ENCODE measurements around the gene N4BP2. TPM values are rescaled to one million over a fixed set of nuclear protein-coding genes. Genes with fewer than 3 reads are reported as not detected.
A peak's percentile ranks its signal among the peaks of the same experiment; 100 is the strongest.

N4BP2 gene
- total and polyA plus RNA-seq, 10 donors, result 1.3 to 18.7 (median 12.3) TPM

DNA sequence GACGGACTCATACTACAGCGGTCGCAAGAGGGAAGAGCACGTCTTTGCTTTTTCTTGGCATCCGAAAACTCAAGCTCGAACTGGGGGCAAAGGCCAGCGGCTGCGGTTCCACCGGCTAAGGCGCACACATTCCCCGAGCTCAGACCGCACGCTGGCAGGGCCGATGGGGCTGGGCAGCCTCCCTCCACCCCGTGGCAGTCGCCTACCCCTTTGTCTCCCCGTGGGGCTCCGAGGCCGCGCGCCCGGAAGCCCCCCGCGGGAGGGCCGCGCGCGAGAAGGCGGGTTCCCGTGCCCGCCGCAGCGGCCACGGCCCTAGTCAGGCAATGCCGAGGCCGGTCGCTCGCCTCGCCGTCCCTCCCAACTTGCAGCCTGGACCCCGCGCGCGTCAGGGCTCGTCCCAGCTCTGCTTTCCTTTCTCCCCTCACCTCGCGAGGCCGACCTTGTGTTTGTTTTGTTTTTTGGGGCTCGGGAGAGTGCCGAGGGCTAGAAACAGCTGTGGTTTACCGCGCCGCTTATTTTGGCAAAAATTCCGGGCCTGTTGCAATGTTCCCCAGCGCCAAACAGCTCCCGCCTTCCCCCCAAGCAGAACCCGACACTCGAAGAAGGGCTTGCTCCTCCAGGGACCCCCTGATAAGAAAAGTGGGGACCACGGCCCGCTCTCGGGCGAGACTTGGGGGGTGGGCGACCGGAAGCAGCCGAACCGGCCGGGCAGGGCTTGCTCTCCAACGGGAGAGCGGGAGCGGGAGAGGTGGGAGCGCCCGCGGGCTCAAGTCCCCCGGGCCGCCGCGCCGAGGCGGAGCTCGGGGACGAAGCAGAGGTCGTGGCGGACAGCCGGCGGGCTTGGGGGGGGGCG is 561 bp upstream of the N4BP2 start:
- H3K27me3 ChIP-seq (replicated peaks in 1 of 7), result no peaks in the 10 kb centered on the region
- TF ChIP-seq POLR2A (IDR thresholded peaks at IDR 0.05) (peak in 1 of 3 donors; percentile 37), POLR2AphosphoS5 (IDR thresholded peaks at IDR 0.05) (peak; percentile 66 to 85 (median 79)), CTCF (IDR thresholded peaks at IDR 0.05 in 8 of 11, conservative IDR thresholded peaks at IDR 0.05 in 3 of 11) (no peak)
- peak overlapping the region; percentile 69 to 94 (median 78) for H3K4me3 ChIP-seq
- no peaks in the 10 kb centered on the region for H3K9me3 ChIP-seq
- WGBS, 5 donors, result 0 to 1% (median 1%) methylated on average over 64 to 86 of the region's 86 CpGs
- intact Hi-C loops (cut with DNase I; ENCODE audit: low total_unique reads), result loop anchor here (10.0 kb wide), 1 partner anchor 259 kb away; no protein-coding TSS in a partner anchor
- peak; percentile 92 for DNase-seq
- peaks cover 14 to 44% (median 29%) of the 10 kb centered on the region in 6 donors for H3K4me1 ChIP-seq
- peaks cover 0 to 8% (median 0%) of the 10 kb centered on the region in 6 donors for H3K36me3 ChIP-seq
- H3K27ac ChIP-seq, result peak overlapping the region; percentile 97 to 100 (median 99)

- Histone ChIP-seq H3K36me3 (peaks cover 0 to 8% (median 0%) of the 10 kb centered on the region in 6 donors), H3K4me1 (peaks cover 14 to 44% (median 29%) of the 10 kb centered on the region in 6 donors), H3K27me3 (replicated peaks in 1 of 7) (no peaks in the 10 kb centered on the region), H3K4me3 (peak overlapping the region; percentile 69 to 94 (median 78)), H3K27ac (peak overlapping the region; percentile 97 to 100 (median 99)), H3K9me3 (no peaks in the 10 kb centered on the region)
- peak; percentile 82 for DNase-seq
- intact Hi-C loops (cut with DNase I; ENCODE audit: low total_unique reads), result loop anchor here (10.0 kb wide), 1 partner anchor 257 kb away; no protein-coding TSS in a partner anchor
- WGBS, 5 donors, result 0 to 1% (median 0%) methylated on average over 13 of the region's 13 CpGs
- peak in 1 of 3 donors; percentile 85 for TF ChIP-seq POLR2AphosphoS5 (IDR thresholded peaks at IDR 0.05)
- TF ChIP-seq CTCF (IDR thresholded peaks at IDR 0.05 in 8 of 11, conservative IDR thresholded peaks at IDR 0.05 in 3 of 11), result no peak
- TF ChIP-seq POLR2A (IDR thresholded peaks at IDR 0.05), result peak in 1 of 3 donors; percentile 86
Observed at GRCh38 chr4:40057586-40058091, 989 bp downstream of the N4BP2 start.

GRCh38 chr4:40058121-40058520 is 1.5 kb downstream of the N4BP2 start:
- Histone ChIP-seq H3K9me3 (no peaks in the 10 kb centered on the region), H3K4me1 (peaks cover 14 to 44% (median 29%) of the 10 kb centered on the region in 6 donors), H3K27me3 (replicated peaks in 1 of 7) (no peaks in the 10 kb centered on the region), H3K27ac (peak overlapping the region; percentile 97 to 100 (median 99)), H3K36me3 (peaks cover 0 to 8% (median 0%) of the 10 kb centered on the region in 6 donors), H3K4me3 (peak overlapping the region; percentile 69 to 94 (median 78))
- intact Hi-C loops (cut with DNase I; ENCODE audit: low total_unique reads), result loop anchor here (10.0 kb wide), 1 partner anchor 257 kb away; no protein-coding TSS in a partner anchor
- WGBS, 5 donors, result 1 to 3% (median 3%) methylated on average over 9 of the region's 9 CpGs
- no peak for TF ChIP-seq POLR2AphosphoS5 (IDR thresholded peaks at IDR 0.05)
- no peak for TF ChIP-seq POLR2A (IDR thresholded peaks at IDR 0.05)
- no peak for DNase-seq

DNA sequence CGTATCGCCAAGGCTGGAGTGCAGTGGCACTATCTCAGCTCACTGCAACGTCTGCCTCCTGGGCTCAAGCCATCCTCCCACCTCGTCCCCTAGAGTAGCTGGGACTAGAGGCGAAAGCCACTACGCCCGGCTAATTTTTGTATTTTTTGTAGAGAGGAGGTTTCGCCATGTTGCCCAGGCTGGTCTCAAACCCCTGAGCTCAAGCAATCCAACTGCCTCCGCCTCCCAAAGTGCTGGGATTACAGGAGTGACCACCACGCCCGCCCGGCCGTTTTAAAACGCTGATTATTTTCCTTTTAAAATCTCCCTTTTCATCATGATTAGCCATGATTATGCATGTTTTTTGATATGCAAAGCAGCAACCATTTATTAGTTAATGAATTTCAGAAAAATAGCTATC is 2.2 kb downstream of the N4BP2 start:
- Histone ChIP-seq H3K36me3 (peaks cover 0 to 11% (median 0%) of the 10 kb centered on the region in 6 donors), H3K9me3 (no peaks in the 10 kb centered on the region), H3K4me1 (peaks cover 14 to 44% (median 29%) of the 10 kb centered on the region in 6 donors), H3K27me3 (replicated peaks in 1 of 7) (no peaks in the 10 kb centered on the region), H3K27ac (no peak overlapping the region), H3K4me3 (no peak overlapping the region)
- DNase-seq, result no peak
- 65 to 77% (median 71%) methylated on average over 14 of the region's 14 CpGs for WGBS, 5 donors
- intact Hi-C loops (cut with DNase I; ENCODE audit: low total_unique reads), result loop anchor here (10.0 kb wide), 1 partner anchor 256 kb away; no protein-coding TSS in a partner anchor
- TF ChIP-seq CTCF (IDR thresholded peaks at IDR 0.05 in 8 of 11, conservative IDR thresholded peaks at IDR 0.05 in 3 of 11) (no peak), POLR2A (IDR thresholded peaks at IDR 0.05) (no peak), POLR2AphosphoS5 (IDR thresholded peaks at IDR 0.05) (no peak)
